Superior temporal gyrus (tissue), 1 donor: ENCODE data around the gene PTS.

Experiments used
- DNase-seq: peaks from one replicate; pipeline ENCODE4 v3.0.0-alpha.2; 2016; ENCODE audit errors: extremely low spot score

PTS gene

GRCh38 chr11:112221274-112221835 is 4.9 kb upstream of the PTS start:
- DNase-seq, result no peak

DNA sequence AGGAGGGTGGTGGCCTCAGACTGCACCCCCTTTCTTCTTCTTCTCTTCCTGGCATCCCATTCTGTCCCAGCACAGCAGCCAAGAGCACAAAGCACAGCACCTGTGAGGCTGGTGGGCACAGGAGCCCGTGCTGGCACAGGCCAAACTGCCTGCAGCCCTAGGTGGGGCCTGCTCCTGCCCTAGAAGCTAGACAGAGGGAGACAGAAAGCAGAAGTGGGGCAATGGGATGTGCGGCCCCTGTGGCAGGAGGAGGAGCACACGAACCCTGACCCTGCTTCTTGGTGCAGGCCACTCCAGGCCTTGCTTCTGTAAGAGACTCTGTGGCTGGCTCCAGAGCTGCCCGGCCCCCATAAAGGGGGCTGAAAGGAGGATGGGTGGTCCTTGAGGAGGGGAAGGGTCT is 3.9 kb upstream of the PTS start:
- DNase-seq, result no peak

DNA sequence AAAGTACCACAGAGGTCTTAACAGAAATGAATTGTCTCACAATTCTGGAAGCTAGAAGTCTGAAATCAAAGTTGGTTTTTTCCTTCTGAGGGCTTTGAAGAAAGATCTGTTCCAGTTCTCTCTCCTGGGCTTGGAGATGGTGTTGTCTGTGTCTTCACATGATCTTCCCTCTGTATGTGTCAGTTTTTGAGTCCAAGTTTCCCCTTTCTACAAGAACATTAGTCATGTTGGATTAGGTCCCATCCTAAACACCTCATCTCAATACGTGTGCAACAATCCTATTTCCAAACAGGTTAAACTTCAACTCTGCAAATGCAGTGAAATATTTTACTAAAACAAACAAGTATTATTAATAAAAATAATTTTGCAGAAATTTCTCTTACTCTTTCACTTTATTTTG is 3.1 kb upstream of the PTS start:
- no peak for DNase-seq

DNA sequence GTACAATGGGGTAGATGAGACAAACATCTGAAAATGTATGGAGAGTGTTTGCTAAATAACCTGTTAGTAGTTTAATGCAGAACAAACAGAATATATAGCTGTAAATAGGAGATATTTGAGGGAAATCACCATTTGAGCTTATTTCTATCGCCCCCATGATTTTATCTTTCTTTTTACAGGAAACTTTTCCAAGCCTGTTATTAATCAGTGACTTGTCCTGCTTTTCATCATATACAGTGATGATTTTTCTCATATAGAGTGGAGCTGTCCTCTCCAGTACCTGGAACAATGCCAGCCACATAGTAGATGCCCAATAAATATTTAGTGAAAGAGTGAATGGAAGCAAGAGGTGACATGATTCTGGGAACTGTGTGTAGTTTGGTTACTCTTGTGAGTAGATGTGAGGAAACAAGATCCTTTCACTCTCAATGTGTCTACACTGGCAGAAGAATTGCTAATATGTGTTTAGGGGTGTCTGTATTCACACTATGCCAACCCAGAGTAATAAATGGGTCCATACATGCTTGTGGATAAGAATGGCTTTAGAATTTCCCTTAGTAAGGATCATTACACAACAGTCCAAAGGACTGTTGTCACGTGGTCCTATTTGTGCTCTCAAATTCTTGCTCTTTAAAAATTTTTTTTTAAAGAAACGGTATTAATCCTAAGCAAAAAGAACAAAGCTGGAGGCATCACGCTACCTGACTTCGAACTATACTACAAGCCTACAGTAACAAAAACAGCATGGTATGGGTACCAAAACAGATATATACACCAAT is 2.3 kb upstream of the PTS start:
- no peak for DNase-seq

GRCh38 chr11:112225753-112226061 is 521 bp upstream of the PTS start:
- no peak for DNase-seq

- DNase-seq, result no peak
Measured at GRCh38 chr11:112226831-112227401, 688 bp downstream of the PTS start.

GRCh38 chr11:112227471-112227870 is 1.2 kb downstream of the PTS start:
- DNase-seq, result no peak

DNA sequence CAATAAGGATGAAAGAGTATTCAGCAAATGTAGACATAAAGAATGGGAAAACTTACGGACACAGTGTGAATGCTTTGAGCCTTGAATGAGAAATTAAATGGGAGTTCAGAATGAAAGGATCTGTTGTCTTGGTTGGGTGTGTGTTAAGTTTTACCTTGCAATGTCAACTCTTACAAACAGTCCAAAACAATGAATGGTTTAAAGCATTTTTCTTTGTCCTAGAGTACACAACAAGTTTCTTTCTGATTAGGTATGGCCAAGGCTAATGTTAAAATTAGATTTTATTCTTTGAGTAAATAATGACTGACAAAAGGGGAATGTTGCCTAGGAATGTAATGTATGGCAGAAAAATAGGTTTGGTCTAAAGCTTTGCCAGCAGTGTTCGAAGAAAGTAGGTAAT is 2.5 kb downstream of the PTS start:
- no peak for DNase-seq

- no peak for DNase-seq
Measured at GRCh38 chr11:112229159-112229558, 2.9 kb downstream of the PTS start.

DNA sequence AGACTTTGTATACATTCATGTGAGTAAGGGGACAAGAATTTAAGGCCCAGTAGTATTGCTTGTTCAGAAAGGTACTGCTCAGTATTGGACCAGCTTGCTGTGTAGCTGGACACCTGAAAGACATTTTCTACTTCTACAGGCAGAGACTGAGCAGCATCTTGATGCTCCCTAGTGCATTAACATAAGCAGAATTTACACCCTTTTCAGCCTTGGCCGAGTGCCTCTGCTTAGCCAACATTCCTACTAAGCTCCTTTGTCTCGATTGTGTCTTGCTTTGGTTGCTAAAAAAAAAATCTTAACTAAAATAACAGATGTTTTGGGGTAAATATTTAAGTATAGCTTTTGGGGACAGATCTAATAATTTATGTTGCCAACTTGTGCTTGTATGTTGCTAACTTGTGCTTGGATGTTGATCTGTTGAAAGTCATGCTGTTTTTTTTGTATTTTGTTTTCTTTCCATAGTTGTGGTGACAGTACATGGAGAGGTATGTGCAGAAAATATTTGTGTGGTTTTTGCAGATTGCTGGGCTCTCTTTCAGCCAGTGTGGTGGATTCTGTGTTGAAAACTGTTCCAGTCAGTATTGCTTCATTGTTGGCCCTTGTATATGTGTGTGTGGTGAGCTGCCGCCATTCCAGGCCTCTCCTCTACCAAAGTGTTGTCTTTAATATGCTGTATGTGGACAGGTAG is 3.7 kb downstream of the PTS start:
- DNase-seq, result no peak

DNA sequence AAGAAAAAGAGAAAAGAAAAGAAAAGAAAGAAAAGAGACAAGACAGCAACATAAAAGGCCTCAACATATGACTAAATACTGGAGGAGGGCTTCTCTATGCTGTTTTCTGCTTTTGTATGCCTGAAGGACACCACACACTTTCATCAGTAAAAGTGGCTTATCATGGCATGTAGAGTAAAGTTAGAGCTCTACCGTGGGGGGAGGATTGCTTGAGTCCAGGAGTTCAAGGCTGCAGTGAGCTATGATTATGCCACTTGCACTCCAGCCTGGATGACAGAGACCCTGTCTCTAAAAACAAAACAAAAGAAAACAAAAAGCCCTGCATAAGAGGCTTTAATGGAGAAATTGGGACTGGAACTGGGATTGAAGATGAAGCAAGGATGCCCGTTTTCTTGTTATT is 5.7 kb downstream of the PTS start:
- no peak for DNase-seq

DNA sequence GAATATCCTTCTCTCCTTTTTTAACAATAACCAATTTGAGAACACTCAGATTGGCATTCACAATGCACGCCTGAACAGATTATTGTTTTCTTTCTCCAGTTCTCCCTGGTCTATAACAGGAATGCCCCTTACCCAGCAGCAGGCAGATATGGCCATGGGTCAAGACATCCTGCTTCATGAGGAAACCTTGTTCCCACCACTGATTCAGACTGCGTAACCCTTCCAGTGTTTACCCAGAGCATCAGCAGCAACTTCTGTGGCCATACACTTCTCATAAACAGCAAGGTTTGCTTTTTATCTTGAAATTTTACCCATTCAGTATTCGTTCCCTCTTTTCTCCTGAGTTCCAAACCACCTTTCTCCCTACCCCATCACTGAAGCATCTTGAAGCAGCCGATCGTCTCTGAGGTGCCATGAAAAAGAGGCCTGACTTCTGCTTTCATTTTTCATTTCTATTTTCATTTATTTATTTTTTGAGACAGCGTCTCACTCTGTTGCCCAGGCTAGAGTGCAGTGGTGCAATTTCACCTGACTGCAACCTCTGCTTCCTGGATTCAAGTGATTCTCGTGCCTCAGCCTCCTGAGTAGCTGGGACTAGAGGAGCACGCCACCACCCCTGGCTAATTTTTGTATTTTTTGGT is 9.6 kb downstream of the PTS start:
- no peak for DNase-seq

DNA sequence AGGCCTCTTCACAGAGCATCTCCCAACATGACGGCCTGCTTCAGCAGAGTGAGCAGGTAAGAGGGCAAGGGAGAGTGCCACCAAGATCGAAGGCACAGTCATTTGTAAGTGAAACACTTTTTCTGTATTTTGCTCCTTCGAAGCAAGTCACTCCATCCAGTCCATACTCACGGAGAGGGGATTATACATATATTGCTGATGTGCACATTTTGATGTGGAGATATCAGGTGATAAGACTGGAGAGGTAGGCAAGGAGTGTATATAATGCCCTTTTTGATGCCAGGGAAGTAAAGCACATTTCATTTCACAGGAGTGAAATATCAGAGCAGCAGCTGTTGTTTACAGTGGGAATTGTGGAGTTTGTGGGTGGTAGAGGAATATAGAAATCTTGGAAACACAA is 11.2 kb downstream of the PTS start:
- no peak for DNase-seq

DNA sequence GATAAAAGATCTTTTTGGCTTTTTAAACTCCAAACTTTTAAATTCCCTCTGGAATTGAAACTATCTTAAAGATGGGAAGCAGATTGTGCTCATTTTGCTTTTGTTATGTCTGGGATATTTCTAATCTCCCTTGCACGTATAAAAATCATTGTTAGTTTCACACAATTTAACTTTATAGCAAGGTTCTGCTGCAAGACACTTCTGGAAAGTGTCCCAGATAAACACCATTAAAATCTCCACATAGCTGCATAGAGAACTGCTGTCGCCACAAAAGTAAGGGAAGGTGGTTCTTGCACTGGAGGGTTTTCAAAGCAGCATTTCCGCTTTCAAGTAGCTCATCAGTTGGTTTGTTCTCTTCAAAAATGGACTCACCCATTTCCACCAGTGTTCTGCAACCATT is 11.8 kb downstream of the PTS start:
- DNase-seq, result no peak

- DNase-seq, result no peak
Measured at GRCh38 chr11:112241486-112241885, 15.3 kb downstream of the PTS start.

DNA sequence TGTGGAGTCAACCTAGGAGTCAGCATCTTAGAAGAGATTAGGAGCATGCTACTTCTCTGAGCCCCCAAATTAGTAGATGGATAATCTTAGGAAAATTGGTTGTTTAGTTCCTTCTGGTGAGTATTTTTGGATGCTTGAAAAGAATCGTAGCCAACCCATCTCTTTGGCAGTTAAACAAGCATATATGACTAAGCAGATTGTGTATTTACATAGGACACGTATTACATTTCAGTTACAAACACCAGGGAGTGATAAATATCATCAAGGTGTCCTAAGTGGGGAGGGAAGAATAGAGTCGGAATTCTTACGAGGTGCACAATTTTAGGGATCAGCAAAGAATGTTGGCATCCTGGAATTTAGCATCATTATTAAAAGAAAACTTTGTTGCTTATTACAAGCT is 21.0 kb downstream of the PTS start:
- DNase-seq, result no peak

GRCh38 chr11:112248201-112248600 is 22.0 kb downstream of the PTS start:
- no peak for DNase-seq

- DNase-seq, result no peak
Measured at GRCh38 chr11:112249871-112250610, 23.8 kb downstream of the PTS start.

GRCh38 chr11:112253605-112254242 is 27.5 kb downstream of the PTS start:
- DNase-seq, result no peak

- no peak for DNase-seq
Measured at GRCh38 chr11:112255067-112255720, 29.0 kb downstream of the PTS start.

GRCh38 chr11:112260490-112260889 is 34.3 kb downstream of the PTS start, which contains the start of gene PLET1:
PLET1 (minus strand) TSS chr11:112260860; CDS start chr11:112260589, 271 bp downstream.
- DNase-seq, result no peak
